ENCODE results near the gene COX4I1. TPM values are rescaled to one million over a fixed set of nuclear protein-coding genes. Genes with fewer than 3 reads are reported as not detected.

The COX4I1 gene
- total and polyA plus RNA-seq, 2 of the 8 experiments (the other 6 are each of a cell fraction or from before 2014, with no cell fraction given): 507 to 707 TPM

- TF ChIP-seq CHD7 (IDR thresholded peaks at IDR 0.05; ENCODE audit: insufficient replicate concordance, low read length): no peak
- no peak for TF ChIP-seq SRF (IDR thresholded peaks at IDR 0.05; ENCODE audit: low read depth, low read length)
- no peak for TF ChIP-seq POLR2A (IDR thresholded peaks at IDR 0.05; ENCODE audit: control extremely low read depth in 1 of 2, low read depth in 2 of 2, low read length in 2 of 2)
- TF ChIP-seq RNF2 (IDR thresholded peaks at IDR 0.05; ENCODE audit: borderline replicate concordance, low read depth, low read length, missing control alignments, poor library complexity, severe bottlenecking): no peak
- no peak for TF ChIP-seq ATF3 (IDR thresholded peaks at IDR 0.05; ENCODE audit: insufficient read depth, low read depth, low read length)
- TF ChIP-seq RAD21 (IDR thresholded peaks at IDR 0.05 in 1 of 2, conservative IDR thresholded peaks at IDR 0.05 in 1 of 2; ENCODE audit: low read depth in 2 of 2, low read length in 2 of 2): no peak
Measured at GRCh38 chr16:85754413-85754812, 45.1 kb upstream of the COX4I1 start (continued).
